GM19468 (cell line): ENCODE data around the gene PPT2.
"Not testable (repeated sequence)": the region's sequence is repeated elsewhere in the genome, so short reads cannot be mapped to it uniquely, and the experiment has no call there.

Source experiments
- ATAC-seq: cut with Tn5 transposase; IDR thresholded peaks from one replicate; pipeline ENCODE4 v1.9.1; 2021; ENCODE audit warnings: mild to moderate bottlenecking, moderate library complexity, moderate number of reproducible peaks; ENCODE audit not compliant: unreplicated experiment; ENCODE audit errors: extremely low read depth

The PPT2 gene

GRCh38 chr6:32126880-32127279 is 27.1 kb upstream of the PPT2 start:
- no peak for ATAC-seq

- no peak for ATAC-seq
These were observed 26.6 kb upstream of the PPT2 start for GRCh38 chr6:32127409-32127716.

GRCh38 chr6:32127717-32128592 is 26.0 kb upstream of the PPT2 start, which contains the start of gene ATF6B:
Gene ATF6B (minus strand): TSS chr6:32128246. CDS start chr6:32128207, 39 bp downstream.
- peak; percentile 81 for ATAC-seq

DNA sequence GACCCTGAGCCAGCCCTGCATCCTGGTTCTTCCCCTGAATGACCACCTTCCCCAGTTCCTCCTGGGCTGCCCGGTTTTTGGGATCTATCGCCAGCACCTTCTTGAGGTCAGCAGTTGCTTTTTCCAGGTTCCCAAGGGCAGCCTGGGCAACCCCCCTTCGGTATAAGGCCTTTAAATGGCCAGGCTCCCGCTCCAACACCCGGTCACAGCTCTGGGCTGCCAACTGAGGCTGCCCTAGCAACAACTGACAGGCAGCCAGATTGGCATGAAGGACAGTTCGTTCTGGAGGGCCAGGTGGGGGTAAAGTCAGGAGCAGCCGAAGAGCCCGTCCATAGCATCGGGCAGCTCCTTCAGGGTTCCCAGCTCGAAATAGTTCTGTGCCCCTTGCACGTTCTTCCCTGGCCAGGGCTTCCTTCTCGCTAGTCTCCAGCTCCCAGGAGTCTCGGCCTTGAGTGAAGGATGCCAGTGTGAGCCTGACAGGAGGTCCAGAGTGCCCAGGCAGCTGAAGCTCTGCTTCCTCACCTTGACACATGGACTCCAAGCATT is 25.1 kb upstream of the PPT2 start:
- no peak for ATAC-seq

DNA sequence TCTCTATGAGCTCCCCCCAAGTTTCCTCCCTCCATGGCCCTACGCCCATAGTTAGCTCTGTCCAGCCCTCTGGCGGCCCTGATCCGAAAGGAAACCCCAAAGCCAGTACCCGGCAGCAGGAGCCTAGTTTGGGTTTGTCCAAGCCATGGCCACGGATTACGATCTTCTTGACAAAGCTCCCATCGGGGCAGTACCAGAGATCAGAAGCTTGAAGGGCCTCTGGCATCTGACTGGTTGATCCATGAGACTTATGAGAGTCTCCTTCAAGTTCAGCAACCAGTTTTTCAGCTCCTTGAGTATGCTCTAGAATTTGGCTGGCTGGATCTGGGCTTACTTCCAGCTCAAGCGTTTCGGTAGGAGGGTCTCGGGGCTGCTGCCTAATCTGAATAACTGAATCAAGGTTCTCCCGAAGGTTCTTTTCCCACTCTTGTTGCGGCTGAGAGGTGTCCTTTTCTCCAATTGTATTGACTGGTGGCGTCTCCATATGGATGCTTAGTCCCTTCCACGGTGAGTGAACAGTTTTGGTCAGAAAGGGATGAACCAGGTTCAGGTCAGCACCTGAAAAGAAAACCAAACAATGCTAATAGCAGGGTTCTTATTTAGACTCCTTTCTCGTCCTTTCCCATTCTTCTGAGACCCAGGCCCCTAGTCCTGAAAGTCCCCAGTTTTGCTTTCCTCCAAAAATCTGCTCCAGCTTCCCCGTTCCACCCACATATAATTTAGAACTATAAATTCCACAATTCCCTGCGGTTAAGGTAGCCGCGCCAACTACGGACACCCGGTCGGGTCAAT is 24.4 kb upstream of the PPT2 start:
- ATAC-seq: no peak

GRCh38 chr6:32131439-32131948 is 22.4 kb upstream of the PPT2 start:
- ATAC-seq: no peak

- ATAC-seq: no peak
These were observed 21.8 kb upstream of the PPT2 start for GRCh38 chr6:32132110-32132509.

DNA sequence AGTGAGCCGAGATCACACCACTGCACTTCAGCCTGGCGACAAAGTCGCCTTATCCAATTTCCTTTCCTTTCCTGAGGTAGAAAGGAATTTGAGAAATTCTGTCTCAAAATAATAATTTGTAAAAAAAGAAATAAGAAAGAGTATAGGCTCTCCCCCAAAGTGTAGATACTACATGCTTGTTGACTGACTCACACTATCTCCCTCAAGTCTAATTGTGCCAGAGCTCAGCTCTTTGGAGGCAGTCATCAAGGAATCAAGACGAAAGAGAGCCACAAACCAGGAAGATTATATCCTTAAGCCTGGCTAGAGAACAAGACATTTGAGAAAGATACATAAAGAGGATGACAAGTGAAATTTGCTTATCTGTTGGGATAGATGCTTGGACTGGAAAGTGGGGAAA is 20.2 kb upstream of the PPT2 start:
- no peak for ATAC-seq

GRCh38 chr6:32137454-32137853 is 16.5 kb upstream of the PPT2 start:
- ATAC-seq: no peak

GRCh38 chr6:32139590-32139989 is 14.4 kb upstream of the PPT2 start:
- no peak for ATAC-seq

DNA sequence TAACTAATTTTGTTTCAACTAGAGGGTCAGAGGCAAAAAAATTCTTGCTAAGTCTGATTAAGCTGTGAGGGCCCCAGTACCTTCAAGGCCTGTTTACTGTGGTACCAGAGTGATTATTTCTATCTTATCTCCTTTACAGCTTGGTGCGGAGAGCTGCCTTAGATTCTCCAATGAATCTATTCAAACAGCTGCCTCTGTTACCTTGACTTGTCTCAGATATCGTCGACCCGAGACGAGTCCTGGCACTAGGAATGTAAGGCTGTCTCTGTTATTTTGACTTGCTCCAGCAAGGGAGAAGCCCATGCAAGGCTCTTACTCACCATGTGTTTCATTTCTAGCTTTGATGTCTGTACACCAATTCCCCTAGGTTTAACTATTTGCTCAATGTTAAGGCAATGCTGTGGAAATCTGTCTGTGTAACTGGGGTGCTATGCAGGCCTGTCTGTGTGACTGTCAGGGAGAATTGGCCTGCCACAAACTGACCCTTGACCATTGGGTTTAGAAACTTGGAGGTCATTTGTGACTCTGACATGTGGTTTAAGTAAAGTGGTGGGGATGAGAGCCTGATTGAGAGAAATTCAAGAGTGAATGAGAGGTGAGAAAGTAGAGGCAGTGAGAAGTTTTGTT is 13.4 kb upstream of the PPT2 start:
- ATAC-seq: no peak

DNA sequence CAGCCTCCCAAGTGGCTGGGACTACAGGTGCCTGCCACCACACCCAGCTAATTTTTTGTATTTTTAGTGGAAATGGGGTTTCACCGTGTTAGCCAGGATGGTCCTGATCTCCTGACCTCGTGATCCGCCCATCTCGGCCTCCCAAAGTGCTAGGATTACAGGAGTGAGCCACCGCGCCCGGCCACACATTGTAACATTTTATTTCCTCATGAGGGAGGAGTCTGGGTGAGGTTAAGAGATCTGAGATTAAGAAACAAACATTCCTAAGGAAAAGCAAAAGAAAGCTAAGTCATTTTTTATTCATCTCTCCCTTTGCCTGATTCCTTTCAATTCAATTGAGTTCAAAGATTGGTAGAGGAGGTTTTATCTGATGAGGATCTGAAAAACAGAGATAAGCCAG is 9.7 kb upstream of the PPT2 start:
- not testable (repeated sequence) for ATAC-seq

GRCh38 chr6:32146287-32146686 is 7.7 kb upstream of the PPT2 start:
- ATAC-seq: no peak

- ATAC-seq: no peak
These were observed 7.3 kb upstream of the PPT2 start for GRCh38 chr6:32146687-32147086.

DNA sequence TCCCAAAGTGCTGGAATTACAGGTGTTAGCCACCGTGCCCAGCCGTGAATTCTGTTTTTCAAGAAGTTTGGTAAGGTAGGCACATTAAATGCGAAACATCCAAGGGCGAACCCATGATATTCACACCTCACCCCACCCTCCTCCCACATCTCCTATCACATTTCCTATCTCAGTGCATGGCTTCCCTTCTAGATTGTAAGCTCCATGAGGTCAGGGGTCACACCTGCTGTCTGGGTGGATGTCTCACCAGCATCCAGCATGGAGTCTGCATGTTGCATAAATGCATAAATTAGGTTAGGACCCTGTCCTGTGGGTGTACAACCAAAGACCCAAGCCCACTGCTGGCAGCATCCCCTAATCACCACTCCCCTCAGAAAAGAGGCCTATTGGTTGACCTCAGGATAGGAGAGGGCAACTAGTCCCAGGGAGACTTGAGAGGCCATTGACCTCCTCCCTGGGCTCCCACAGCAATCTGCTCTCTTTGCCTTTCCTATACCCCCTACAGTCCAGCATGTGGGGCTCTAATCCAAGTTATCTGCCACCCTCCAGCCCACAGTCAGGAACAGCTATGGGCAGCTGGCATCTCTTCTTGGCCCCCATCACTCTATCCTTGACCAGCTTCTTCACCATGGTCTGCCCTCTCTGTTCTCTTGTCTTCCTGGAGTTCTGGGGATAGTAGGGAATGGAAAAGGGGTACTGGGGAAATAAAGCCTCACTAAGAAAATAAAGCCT is 6.4 kb upstream of the PPT2 start:
- no peak for ATAC-seq

- ATAC-seq: no peak
These were observed 5.5 kb upstream of the PPT2 start for GRCh38 chr6:32148289-32149091.

- no peak for ATAC-seq
These were observed 4.7 kb upstream of the PPT2 start for GRCh38 chr6:32149092-32149755.
